MCF 10A (cell line): ENCODE measurements around the gene WDFY4. TPM values are rescaled to one million over a fixed set of nuclear protein-coding genes. Genes with fewer than 3 reads are reported as not detected.

Source experiments
- BruUV-seq: library from RNA; stranded (reverse); fragments of 400-500 nt; replicated peaks from 2 replicates; lab custom pipeline; 2021; lab: Mats Ljungman, UMichigan
- CTCF ChIA-PET: fragments of 300-600 bp; sonication (Branson Sonifier 250); formaldehyde crosslinking; extraction: SDS; loops from one replicate; lab custom pipeline; 2021; ENCODE audit warnings: antibody characterized with exemption, inconsistent platforms; lab: Yijun Ruan, JAX
- POLR2A ChIA-PET: fragments of 300-600, 350-650 bp; sonication (Branson Sonifier 250); formaldehyde crosslinking; extraction: SDS; loops from one replicate; lab custom pipeline; 2020; ENCODE audit warnings: antibody characterized with exemption, inconsistent platforms; lab: Yijun Ruan, JAX
- DNase-seq: peaks from one replicate; pipeline ENCODE4 v3.0.0-alpha.2; 2018; ENCODE audit not compliant: unreplicated experiment
- H3K27ac Mint-ChIP-seq: one replicate; pipeline ENCODE4 v1.8.0; 2022; ENCODE audit warnings: mild to moderate bottlenecking, low read depth, mixed read lengths; ENCODE audit not compliant: unreplicated experiment
- H3K27me3 Mint-ChIP-seq: one replicate; pipeline ENCODE4 v1.8.0; 2022; ENCODE audit warnings: mixed read lengths; ENCODE audit not compliant: insufficient read depth, unreplicated experiment
- H3K36me3 Mint-ChIP-seq: one replicate; pipeline ENCODE4 v1.8.0; 2022; ENCODE audit warnings: mild to moderate bottlenecking, moderate library complexity, mixed read lengths; ENCODE audit not compliant: insufficient read depth, unreplicated experiment
- H3K4me1 Mint-ChIP-seq: one replicate; pipeline ENCODE4 v1.8.0; 2022; ENCODE audit warnings: mixed read lengths; ENCODE audit not compliant: insufficient read depth, unreplicated experiment
- H3K4me3 Mint-ChIP-seq: one replicate; pipeline ENCODE4 v1.8.0; 2022; ENCODE audit warnings: mild to moderate bottlenecking, moderate library complexity, mixed read lengths; ENCODE audit not compliant: unreplicated experiment
- H3K9me3 Mint-ChIP-seq: one replicate; pipeline ENCODE4 v1.8.0; 2022; ENCODE audit warnings: mixed read lengths; ENCODE audit not compliant: unreplicated experiment
- intact Hi-C: fragments of 100-400 bp; cut with micrococcal nuclease; formaldehyde crosslinking; loops from 2 replicates; pipeline ENCODE4 v1.14.1; 2022
- total RNA-seq: library from RNA; stranded (reverse); gene quantifications from 2 replicates; pipeline ENCODE4 v1.2.3, GENCODE V29; 2022
- TF ChIP-seq, protein P1 (sequence below): fragments of 200-600 bp; IDR thresholded peaks from one replicate; pipeline ENCODE4 v1.8.0; 2022; ENCODE audit warnings: antibody characterized with exemption, mild to moderate bottlenecking; ENCODE audit not compliant: unreplicated experiment

Gene WDFY4
- total RNA-seq, 1 experiment from 2014 or later = not detected

- ChIA-PET POLR2A (no interaction called here), CTCF (no interaction called here)
- BruUV-seq = no TSS peak
Measured at GRCh38 chr10:48748573-48748972, 63.9 kb downstream of the WDFY4 start.

GRCh38 chr10:48749254-48749787, 64.6 kb downstream of the WDFY4 start:
- POLR2A ChIA-PET = no interaction called here
- Mint-ChIP-seq H3K36me3 (no peaks in the 10 kb centered on the region), H3K4me3 (no peak overlapping the region), H3K9me3 (peaks cover 9% of the 10 kb centered on the region), H3K27ac (no peak overlapping the region), H3K27me3 (peaks cover 50% of the 10 kb centered on the region), H3K4me1 (no peaks in the 10 kb centered on the region)
- CTCF ChIA-PET = no interaction called here
- TF ChIP-seq, protein P1, sequence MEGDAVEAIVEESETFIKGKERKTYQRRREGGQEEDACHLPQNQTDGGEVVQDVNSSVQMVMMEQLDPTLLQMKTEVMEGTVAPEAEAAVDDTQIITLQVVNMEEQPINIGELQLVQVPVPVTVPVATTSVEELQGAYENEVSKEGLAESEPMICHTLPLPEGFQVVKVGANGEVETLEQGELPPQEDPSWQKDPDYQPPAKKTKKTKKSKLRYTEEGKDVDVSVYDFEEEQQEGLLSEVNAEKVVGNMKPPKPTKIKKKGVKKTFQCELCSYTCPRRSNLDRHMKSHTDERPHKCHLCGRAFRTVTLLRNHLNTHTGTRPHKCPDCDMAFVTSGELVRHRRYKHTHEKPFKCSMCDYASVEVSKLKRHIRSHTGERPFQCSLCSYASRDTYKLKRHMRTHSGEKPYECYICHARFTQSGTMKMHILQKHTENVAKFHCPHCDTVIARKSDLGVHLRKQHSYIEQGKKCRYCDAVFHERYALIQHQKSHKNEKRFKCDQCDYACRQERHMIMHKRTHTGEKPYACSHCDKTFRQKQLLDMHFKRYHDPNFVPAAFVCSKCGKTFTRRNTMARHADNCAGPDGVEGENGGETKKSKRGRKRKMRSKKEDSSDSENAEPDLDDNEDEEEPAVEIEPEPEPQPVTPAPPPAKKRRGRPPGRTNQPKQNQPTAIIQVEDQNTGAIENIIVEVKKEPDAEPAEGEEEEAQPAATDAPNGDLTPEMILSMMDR = no peak
- intact Hi-C loops = no loop called here
- no TSS peak for BruUV-seq
- no peak for DNase-seq

More at GRCh38 chr10:48748573-48748972, 63.9 kb downstream of the WDFY4 start:
- Mint-ChIP-seq H3K36me3 (no peaks in the 10 kb centered on the region), H3K4me1 (no peaks in the 10 kb centered on the region), H3K4me3 (no peak overlapping the region), H3K27ac (no peak overlapping the region), H3K27me3 (peaks cover 45% of the 10 kb centered on the region), H3K9me3 (peaks cover 9% of the 10 kb centered on the region)
- DNase-seq = no peak
- intact Hi-C loops = no loop called here
- TF ChIP-seq, protein P1 = no peak

- Mint-ChIP-seq H3K4me1 (no peaks in the 10 kb centered on the region), H3K27me3 (peaks cover 50% of the 10 kb centered on the region), H3K27ac (no peak overlapping the region), H3K36me3 (no peaks in the 10 kb centered on the region), H3K9me3 (peaks cover 9% of the 10 kb centered on the region), H3K4me3 (no peak overlapping the region)
- intact Hi-C loops = no loop called here
- no peak for DNase-seq
- no TSS peak for BruUV-seq
- ChIA-PET CTCF (no interaction called here), POLR2A (no interaction called here)
- TF ChIP-seq, protein P1 = no peak
Measured at GRCh38 chr10:48750019-48750418, 65.3 kb downstream of the WDFY4 start.

DNA sequence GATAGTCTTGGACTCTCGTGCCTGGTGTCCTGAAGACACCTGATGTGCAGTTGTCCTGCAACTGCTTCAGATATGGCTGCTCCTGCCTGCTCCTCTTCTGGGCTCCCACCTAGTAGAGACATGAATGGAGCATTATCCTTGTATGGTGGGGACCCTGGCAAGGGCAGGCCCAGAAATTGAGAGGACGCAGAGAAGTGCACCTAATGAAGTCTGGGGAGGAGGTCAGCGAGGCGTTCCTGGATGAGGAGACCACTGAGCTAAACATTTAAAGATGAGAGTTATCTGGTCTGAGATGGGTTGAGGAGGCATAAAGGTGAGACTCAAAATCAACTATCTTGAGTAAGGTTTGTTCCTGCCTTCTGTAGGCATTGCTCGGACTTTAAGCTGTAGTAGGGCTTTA, 66.3 kb downstream of the WDFY4 start:
- no peak overlapping the region for H3K27ac Mint-ChIP-seq
- H3K27me3 Mint-ChIP-seq = peaks cover 57% of the 10 kb centered on the region
- TF ChIP-seq, protein P1 = no peak
- ChIA-PET CTCF (no interaction called here), POLR2A (interaction anchor here (0.7 kb wide), 1 partner anchor 16 kb away, joined by 3 read pairs; no protein-coding TSS in a partner anchor)
- intact Hi-C loops = no loop called here
- DNase-seq = no peak
- BruUV-seq = no TSS peak
- H3K4me1 Mint-ChIP-seq = no peaks in the 10 kb centered on the region
- H3K36me3 Mint-ChIP-seq = no peaks in the 10 kb centered on the region
- no peak overlapping the region for H3K4me3 Mint-ChIP-seq
- peaks cover 9% of the 10 kb centered on the region for H3K9me3 Mint-ChIP-seq
